ENCODE data around the gene DIP2B. TPM values are rescaled to one million over a fixed set of nuclear protein-coding genes. Genes with fewer than 3 reads are reported as not detected.

The DIP2B gene
- total RNA-seq, 1 experiment from 2014 or later: 20.0 TPM

DNA sequence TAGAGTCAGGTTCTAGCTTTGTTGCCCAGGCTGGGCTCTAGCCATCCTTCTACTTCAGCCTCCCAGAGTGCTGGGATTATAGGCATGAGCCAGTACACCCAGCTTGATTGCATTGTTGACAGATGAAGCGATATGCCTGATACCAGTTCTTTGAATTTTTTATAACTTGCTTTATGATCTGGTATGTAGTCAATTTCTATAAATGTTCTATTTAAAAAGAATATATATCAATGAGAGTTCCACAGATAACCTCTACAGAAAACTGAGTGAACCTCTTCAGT lies 99.8 kb downstream of the DIP2B start:
- H3K4ac ChIP-seq (ENCODE audit: low read depth, low read length): no peak overlapping the region
- H2AK5ac ChIP-seq (ENCODE audit: insufficient read length, low read length): no peak overlapping the region
- Mint-ChIP-seq H3K27ac (no peak overlapping the region), H3K36me3 (ENCODE audit: insufficient read depth in 1 of 3, low read depth in 3 of 3) (peaks cover 0 to 8% (median 3%) of the 10 kb centered on the region in 3 experiments; a peak in 4 of 7 replicates), H3K4me3 (no peak overlapping the region), H3K9me3 (peaks cover 0 to 2% of the 10 kb centered on the region in 2 experiments; a peak in 1 of 5 replicates), H3K27me3 (ENCODE audit: low read depth) (no peaks in the 10 kb centered on the region; the same call in 1 of the 2 replicates), H3K4me1 (peaks cover 8 to 14% of the 10 kb centered on the region in 2 experiments)
- H3K9ac ChIP-seq (ENCODE audit: extremely low read depth, insufficient read length, low read length): no peak overlapping the region
- no peak overlapping the region for H3K18ac ChIP-seq (ENCODE audit: insufficient read length, low read depth, low read length)
- H3K27me3 ChIP-seq (ENCODE audit: insufficient read depth, low read length): no peaks in the 10 kb centered on the region
- no peak overlapping the region for H2BK20ac ChIP-seq (ENCODE audit: low read depth, low read length, poor library complexity, severe bottlenecking)
- no peak overlapping the region for H2BK120ac ChIP-seq (ENCODE audit: low read depth, low read length, poor library complexity, severe bottlenecking)
- no peaks in the 10 kb centered on the region for H3K23me2 ChIP-seq (ENCODE audit: insufficient read length, low read depth, low read length, poor library complexity, severe bottlenecking)
- H3K9me3 ChIP-seq (ENCODE audit: control insufficient read depth, low read depth, low read length): no peaks in the 10 kb centered on the region
- no peak overlapping the region for H3K14ac ChIP-seq (ENCODE audit: insufficient read depth, low read length)
- H2BK12ac ChIP-seq (ENCODE audit: insufficient read length, low read depth, low read length): no peak overlapping the region
- H3K27ac ChIP-seq (ENCODE audit: insufficient read length, low read depth, low read length): no peak overlapping the region
- no peak overlapping the region for H3K4me2 ChIP-seq (ENCODE audit: insufficient read depth, insufficient read length, low read length)
- no peak overlapping the region for H4K91ac ChIP-seq (ENCODE audit: insufficient read length, low read depth, low read length)
- H3K4me1 ChIP-seq (ENCODE audit: insufficient read depth, low read length): no peaks in the 10 kb centered on the region; the same call in 1 of the 2 replicates
- peaks cover 3% of the 10 kb centered on the region for H3K79me1 ChIP-seq (ENCODE audit: insufficient read depth, low read depth, low read length, poor library complexity, severe bottlenecking)
- H2BK5ac ChIP-seq (ENCODE audit: insufficient read length, low read length): no peak overlapping the region
- no peak overlapping the region for H2AFZ ChIP-seq (ENCODE audit: low read length)
- no peaks in the 10 kb centered on the region for H4K20me1 ChIP-seq (ENCODE audit: control insufficient read depth, insufficient read depth, insufficient read length)
- no peak overlapping the region for H2BK15ac ChIP-seq (ENCODE audit: low read depth, low read length)
- no peak overlapping the region for H4K8ac ChIP-seq (replicated peaks; ENCODE audit: insufficient read length, low read depth, low read length)
- H3K56ac ChIP-seq (ENCODE audit: insufficient read length, low read depth, low read length): no peak overlapping the region
- no peak for DNase-seq
- peaks cover 4% of the 10 kb centered on the region; the same call in 1 of the 2 replicates for H3K79me2 ChIP-seq (ENCODE audit: insufficient read depth, low read length)
- H3K23ac ChIP-seq (ENCODE audit: insufficient read length, low read depth, low read length): no peak overlapping the region
- WGBS (ENCODE audit: extremely low coverage, insufficient read length, low lambda C conversion rate): no CpG with 5 or more reads among the region's 1 CpG
- H3T11ph ChIP-seq (ENCODE audit: low read length): no peak overlapping the region
- TF ChIP-seq, protein P1, sequence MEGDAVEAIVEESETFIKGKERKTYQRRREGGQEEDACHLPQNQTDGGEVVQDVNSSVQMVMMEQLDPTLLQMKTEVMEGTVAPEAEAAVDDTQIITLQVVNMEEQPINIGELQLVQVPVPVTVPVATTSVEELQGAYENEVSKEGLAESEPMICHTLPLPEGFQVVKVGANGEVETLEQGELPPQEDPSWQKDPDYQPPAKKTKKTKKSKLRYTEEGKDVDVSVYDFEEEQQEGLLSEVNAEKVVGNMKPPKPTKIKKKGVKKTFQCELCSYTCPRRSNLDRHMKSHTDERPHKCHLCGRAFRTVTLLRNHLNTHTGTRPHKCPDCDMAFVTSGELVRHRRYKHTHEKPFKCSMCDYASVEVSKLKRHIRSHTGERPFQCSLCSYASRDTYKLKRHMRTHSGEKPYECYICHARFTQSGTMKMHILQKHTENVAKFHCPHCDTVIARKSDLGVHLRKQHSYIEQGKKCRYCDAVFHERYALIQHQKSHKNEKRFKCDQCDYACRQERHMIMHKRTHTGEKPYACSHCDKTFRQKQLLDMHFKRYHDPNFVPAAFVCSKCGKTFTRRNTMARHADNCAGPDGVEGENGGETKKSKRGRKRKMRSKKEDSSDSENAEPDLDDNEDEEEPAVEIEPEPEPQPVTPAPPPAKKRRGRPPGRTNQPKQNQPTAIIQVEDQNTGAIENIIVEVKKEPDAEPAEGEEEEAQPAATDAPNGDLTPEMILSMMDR (conservative IDR thresholded peaks at IDR 0.05): no peak
- no peak overlapping the region for H4K5ac ChIP-seq (ENCODE audit: insufficient read length, low read depth, low read length)

Measured in H9 (cell line).